ENCODE measurements around the gene GRK7.

DNA sequence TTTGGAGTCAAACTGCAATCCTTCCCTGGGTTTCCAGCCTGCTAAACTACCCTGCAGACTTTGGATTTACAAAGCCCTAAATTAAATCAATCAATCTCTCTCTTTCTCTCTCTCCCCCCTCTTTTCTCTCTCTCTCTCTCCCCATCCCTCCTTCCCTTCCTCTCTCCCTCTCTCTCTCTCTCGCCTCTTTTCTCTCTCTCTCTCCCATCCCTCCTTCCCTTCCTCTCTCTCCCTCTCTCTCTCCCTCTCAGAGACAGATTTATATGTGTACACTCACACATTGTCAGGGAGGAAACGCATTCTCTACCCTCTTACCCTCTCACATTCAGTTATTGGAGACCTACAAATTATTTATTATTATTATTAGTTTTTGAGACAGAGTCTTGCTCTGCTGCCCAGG, 47.0 kb downstream of the GRK7 start:
- no peak for TF ChIP-seq GATA3 (IDR thresholded peaks at IDR 0.05; ENCODE audit: low read depth, low read length)
- TF ChIP-seq GATA2 (IDR thresholded peaks at IDR 0.05; ENCODE audit: low read depth, low read length) = no peak

Measured in SH-SY5Y (cell line).